ENCODE measurements around the gene WRNIP1.
A peak's percentile ranks its signal among the peaks of the same experiment; 100 is the strongest.

The WRNIP1 gene

GRCh38 chr6:2777249-2777648 is 12.1 kb downstream of the WRNIP1 start:
- DNase-seq (ENCODE audit: low read depth, low spot score), result no peak
- no peak overlapping the region for H3K4me3 ChIP-seq (ENCODE audit: low read length)

GRCh38 chr6:2780102-2780737 is 15.0 kb downstream of the WRNIP1 start:
- no peak overlapping the region for H3K4me3 ChIP-seq (ENCODE audit: low read length)
- DNase-seq (ENCODE audit: low read depth, low spot score), result no peak

- no peak for DNase-seq (ENCODE audit: low read depth, low spot score)
- H3K4me3 ChIP-seq (ENCODE audit: low read length), result no peak overlapping the region
Measured at GRCh38 chr6:2781685-2782355, 16.6 kb downstream of the WRNIP1 start.

GRCh38 chr6:2782356-2782708 is 17.1 kb downstream of the WRNIP1 start:
- H3K4me3 ChIP-seq (ENCODE audit: low read length), result no peak overlapping the region
- DNase-seq (ENCODE audit: low read depth, low spot score), result no peak

GRCh38 chr6:2782825-2783187 is 17.6 kb downstream of the WRNIP1 start:
- H3K4me3 ChIP-seq (ENCODE audit: low read length), result no peak overlapping the region
- DNase-seq (ENCODE audit: low read depth, low spot score), result no peak

- H3K4me3 ChIP-seq (ENCODE audit: low read length), result no peak overlapping the region
Measured at GRCh38 chr6:2783188-2783963, 18.2 kb downstream of the WRNIP1 start.

GRCh38 chr6:2784061-2784460 is 18.9 kb downstream of the WRNIP1 start:
- no peak overlapping the region for H3K4me3 ChIP-seq (ENCODE audit: low read length)
- DNase-seq (ENCODE audit: low read depth, low spot score), result no peak

More at GRCh38 chr6:2783188-2783963, 18.2 kb downstream of the WRNIP1 start:
- no peak for DNase-seq (ENCODE audit: low read depth, low spot score)

GRCh38 chr6:2784930-2785329 is 19.7 kb downstream of the WRNIP1 start:
- no peak for DNase-seq (ENCODE audit: low read depth, low spot score)
- no peak overlapping the region for H3K4me3 ChIP-seq (ENCODE audit: low read length)

GRCh38 chr6:2786269-2786668 is 21.1 kb downstream of the WRNIP1 start:
- DNase-seq (ENCODE audit: low read depth, low spot score), result no peak
- no peak overlapping the region for H3K4me3 ChIP-seq (ENCODE audit: low read length)

- peak; percentile 28 for DNase-seq (ENCODE audit: low read depth, low spot score)
- no peak overlapping the region for H3K4me3 ChIP-seq (ENCODE audit: low read length)
Measured at GRCh38 chr6:2790588-2791449, 25.6 kb downstream of the WRNIP1 start.

- no peak for DNase-seq (ENCODE audit: low read depth, low spot score)
- H3K4me3 ChIP-seq (ENCODE audit: low read length), result no peak overlapping the region
Measured at GRCh38 chr6:2791450-2791974, 26.3 kb downstream of the WRNIP1 start.

GRCh38 chr6:2792330-2793110 is 27.3 kb downstream of the WRNIP1 start:
- DNase-seq (ENCODE audit: low read depth, low spot score), result no peak
- no peak overlapping the region for H3K4me3 ChIP-seq (ENCODE audit: low read length)

- DNase-seq (ENCODE audit: low read depth, low spot score), result no peak
- no peak overlapping the region for H3K4me3 ChIP-seq (ENCODE audit: low read length)
Measured at GRCh38 chr6:2793534-2794151, 28.4 kb downstream of the WRNIP1 start.

GRCh38 chr6:2794171-2794730 is 29.1 kb downstream of the WRNIP1 start:
- no peak for DNase-seq (ENCODE audit: low read depth, low spot score)
- no peak overlapping the region for H3K4me3 ChIP-seq (ENCODE audit: low read length)

- DNase-seq (ENCODE audit: low read depth, low spot score), result no peak
- H3K4me3 ChIP-seq (ENCODE audit: low read length), result no peak overlapping the region
Measured at GRCh38 chr6:2795162-2795561, 30.0 kb downstream of the WRNIP1 start.

- no peak for DNase-seq (ENCODE audit: low read depth, low spot score)
- H3K4me3 ChIP-seq (ENCODE audit: low read length), result no peak overlapping the region
Measured at GRCh38 chr6:2795956-2796355, 30.8 kb downstream of the WRNIP1 start.

- DNase-seq (ENCODE audit: low read depth, low spot score), result no peak
- no peak overlapping the region for H3K4me3 ChIP-seq (ENCODE audit: low read length)
Measured at GRCh38 chr6:2796861-2797260, 31.7 kb downstream of the WRNIP1 start.

- no peak for DNase-seq (ENCODE audit: low read depth, low spot score)
- H3K4me3 ChIP-seq (ENCODE audit: low read length), result no peak overlapping the region
Measured at GRCh38 chr6:2797564-2798031, 32.4 kb downstream of the WRNIP1 start.

All from Jurkat, Clone E6-1 (cell line).